GM21528 (cell line): ENCODE measurements around the gene DYRK1B.
"Not testable (repeated sequence)": the region's sequence is repeated elsewhere in the genome, so short reads cannot be mapped to it uniquely, and the experiment has no call there.

Experiments
- ATAC-seq: cut with Tn5 transposase; IDR thresholded peaks from one replicate; pipeline ENCODE4 v1.9.1; 2021; ENCODE audit warnings: mild to moderate bottlenecking, moderate library complexity; ENCODE audit not compliant: unreplicated experiment, low FRiP score

Gene DYRK1B

DNA sequence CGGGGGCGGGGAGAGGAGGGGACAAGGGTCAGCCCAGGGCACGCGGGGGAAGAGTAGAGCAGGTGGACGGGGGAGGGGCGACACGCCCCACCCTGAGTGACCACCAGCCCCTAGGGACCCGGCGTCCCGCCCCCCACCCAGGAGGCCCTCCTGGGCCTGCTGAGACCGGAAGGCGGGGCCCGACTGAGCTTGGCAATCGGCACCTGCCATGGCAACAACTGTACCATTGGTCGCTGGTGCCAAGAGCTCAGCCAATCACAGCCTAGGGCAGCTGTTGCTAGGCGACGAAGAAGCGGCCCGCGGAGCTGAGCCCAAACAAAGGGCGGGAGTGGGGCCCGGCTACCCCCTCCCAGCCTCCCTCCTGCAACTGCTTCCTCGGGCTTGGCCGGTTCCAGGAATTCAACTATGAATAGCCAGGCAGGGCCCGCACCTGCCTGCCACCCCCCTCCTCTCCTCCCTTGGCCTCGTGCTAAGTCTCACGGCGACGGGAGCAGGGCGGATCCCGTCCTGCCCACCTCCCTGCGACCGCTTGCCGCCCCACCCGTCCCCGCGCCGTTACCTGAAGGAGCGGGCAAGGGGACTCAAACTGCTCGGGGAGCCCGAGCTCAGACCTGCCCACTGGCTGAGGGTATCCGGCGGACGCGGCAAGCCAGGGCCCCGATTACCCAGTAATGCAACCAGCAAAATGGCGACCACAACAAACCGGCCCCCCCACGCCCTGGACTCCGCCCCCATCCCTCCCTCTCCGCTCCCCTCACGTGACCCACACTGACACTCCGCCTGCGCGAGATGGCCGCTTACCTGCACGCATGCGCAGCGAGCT is at the start of gene DYRK1B:
Gene DYRK1B, minus strand, starts transcription at position 699 of the 823 bp plus-strand sequence. CDS start 2,295 bp downstream, outside the sequence.
- peak; percentile 79 for ATAC-seq

DNA sequence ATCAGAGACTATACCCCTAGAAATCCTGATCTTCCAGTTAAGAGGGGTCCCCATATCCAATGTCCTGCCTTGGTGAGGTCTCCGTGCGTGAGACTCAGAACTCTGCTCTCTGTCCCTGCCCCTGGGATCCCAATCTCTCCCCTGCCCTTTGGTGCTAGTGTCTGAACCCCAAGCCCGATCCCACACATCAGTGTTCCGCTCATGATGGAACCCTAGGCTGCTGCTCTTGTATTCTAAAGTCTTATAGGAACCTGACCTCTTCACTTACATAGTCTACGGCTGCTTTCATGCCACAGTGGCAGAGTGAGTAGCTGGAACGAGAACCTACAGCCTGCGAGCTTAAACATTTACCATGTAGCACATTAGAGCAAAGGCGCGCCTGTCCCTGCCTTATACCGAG is 48.7 kb upstream of the DYRK1B start:
- not testable (repeated sequence) for ATAC-seq

DNA sequence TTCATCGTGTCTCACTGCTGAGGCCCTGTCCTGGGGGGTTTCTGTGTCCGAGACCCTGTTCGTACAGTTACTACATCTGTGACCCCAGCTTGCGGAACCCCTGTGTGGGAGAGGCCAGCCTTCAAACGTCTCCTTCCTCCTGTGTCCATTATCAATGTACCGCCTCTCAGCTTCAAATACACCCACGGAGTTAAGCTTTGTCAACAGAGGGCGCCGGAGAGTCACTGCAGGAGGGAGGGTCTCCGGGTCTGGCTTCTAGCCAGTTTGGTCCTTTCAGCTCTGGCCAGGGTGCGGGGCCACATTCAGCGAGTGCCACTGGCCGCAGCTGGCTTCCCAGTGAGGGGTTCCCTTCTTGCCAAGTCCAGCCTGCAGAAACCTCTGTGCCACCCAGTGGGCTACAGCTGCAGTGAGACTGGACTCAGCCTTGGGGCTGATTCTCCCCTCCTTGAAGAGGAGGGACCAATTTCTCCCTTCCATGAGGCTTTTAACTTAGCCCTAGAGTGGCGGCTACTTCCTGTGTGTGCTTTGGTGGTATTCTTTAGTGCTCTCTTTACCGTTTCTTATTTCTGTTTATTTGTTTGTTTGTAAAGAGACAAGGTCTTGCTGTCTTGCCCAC is 47.6 kb upstream of the DYRK1B start:
- peak; percentile 51 for ATAC-seq

DNA sequence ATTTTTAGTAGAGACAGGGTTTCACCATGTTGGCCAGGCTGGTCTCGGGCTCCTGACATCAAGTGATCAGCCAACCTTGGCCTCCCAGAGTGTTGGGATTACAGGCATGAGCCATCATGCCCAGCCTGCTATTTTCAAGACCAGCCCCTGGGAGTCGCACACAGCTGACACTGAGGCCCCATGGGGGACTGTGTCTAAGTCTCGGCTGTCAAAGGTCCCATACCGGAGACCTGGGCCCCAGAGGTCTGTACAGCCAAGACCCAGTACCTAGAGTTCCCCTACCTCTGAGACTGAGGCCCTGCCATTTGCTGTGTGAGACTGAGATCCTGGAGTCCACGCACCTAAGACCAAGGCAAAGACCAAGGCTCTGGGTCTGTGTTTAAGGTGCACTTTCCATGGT is 46.3 kb upstream of the DYRK1B start:
- ATAC-seq = not testable (repeated sequence)

DNA sequence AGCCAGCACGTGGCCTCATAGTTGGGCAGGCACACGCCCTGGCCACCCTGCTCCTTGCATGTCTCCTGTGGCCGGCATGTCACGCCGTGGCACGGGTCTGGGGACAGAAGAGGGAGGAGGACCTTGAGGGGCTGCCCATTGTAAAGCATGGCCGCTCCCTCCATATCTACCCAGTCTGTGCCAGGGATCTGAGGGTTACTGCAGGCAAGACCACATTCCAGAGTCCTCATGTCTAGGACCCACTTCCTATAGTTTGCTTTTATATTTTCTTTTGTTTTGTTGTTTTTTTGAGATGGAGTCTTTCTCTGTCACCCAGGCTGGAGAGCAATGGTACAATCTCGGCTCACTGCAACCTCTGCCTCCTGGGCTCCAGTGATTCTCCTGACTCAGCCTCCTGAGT is 45.8 kb upstream of the DYRK1B start:
- not testable (repeated sequence) for ATAC-seq

DNA sequence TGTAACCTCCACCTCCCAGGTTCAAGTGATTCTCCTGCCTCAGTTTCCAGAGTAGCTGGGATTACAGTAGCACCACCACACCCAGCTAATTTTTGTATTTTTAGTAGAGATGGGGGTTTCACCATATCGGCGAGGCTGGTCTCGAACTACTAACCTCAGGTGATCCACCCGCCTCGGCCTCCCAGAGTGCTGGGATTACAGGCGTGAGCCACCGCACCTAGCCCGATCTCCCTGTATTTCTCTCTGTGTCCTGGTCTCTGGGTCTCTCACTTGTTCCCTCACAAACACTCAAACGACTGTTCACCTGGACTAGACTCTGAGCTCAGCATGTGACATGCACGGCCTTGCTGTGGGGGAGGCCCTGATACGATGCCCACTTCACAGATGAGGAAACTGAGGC is 44.9 kb upstream of the DYRK1B start:
- not testable (repeated sequence) for ATAC-seq

DNA sequence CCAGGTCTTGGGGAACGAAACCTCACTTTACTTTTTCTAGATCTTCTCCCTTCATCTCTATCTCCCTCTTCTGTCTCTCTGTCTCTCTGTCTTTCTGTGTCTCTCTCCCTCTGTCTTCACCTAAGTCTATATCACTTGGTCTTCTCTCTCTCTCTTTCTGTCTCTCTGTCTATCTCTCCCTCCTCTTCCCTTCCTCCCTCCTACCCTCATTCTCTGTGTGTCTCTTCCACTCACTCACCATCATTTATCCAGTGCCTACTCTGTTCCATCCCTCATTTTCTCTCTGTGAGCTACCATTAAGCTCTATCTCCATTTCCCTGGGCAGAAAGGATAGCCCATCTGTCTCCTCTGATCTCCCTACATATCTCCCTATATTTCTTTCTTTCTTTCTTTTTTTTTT is 44.4 kb upstream of the DYRK1B start:
- ATAC-seq = no peak

DNA sequence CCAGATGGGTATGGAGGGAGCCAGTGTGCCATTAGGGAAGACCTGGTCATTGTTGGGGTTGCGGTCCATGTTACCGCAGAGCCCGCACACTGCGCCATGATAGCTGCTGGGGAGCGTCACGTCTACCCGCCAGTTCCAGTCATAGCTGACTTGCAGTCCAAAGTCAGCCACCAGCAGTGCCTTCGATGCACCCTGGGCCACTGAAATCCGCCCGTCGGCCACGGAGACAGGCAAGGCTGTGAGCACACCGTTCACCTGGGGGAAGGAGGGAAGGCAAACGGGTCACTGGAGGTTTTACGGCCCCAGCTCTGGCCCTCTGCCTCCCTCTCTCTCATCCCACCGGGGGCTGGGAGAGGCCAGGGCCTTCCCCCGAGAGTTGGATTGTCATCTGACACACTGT is 44.0 kb upstream of the DYRK1B start:
- ATAC-seq = not testable (repeated sequence)

DNA sequence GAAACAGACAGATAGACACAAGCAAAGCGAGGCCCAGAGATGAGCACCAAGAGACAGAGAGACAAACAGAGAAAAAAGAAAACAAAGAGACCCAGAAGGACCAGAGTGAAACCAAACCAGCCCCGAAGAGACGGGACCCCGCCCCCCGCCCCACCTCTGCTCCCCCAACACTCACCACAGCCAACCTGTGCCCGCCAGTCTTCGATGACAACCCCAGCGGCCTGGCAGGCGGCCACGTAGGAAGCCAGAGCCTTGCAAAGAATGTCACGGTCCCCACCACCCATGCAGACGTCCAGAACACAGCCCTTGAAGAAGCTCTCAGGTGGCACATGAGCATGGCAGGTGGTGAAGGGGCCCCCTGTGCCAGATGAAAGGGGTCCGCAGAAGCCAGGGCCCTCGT is 43.5 kb upstream of the DYRK1B start:
- ATAC-seq = not testable (repeated sequence)

DNA sequence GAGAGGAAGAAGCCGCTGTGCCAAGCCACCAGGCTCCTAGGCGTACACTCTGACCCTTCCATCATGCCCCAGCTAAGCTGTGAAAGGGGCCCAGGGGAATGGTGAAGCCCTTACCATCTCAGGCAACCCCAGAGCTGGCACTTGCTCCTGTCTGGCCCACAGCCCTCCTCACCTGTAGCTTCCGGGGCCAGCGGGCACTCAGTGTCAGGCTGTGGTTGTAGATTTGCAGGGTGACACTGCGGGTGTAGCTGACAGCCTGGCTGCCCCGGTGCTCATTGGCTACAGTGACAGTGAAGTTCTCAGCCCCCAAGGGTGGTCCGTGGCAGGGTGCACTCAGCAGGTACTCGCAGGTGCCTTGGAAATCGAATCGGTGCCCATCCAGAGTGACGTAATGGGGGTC is 42.5 kb upstream of the DYRK1B start:
- ATAC-seq = not testable (repeated sequence)

DNA sequence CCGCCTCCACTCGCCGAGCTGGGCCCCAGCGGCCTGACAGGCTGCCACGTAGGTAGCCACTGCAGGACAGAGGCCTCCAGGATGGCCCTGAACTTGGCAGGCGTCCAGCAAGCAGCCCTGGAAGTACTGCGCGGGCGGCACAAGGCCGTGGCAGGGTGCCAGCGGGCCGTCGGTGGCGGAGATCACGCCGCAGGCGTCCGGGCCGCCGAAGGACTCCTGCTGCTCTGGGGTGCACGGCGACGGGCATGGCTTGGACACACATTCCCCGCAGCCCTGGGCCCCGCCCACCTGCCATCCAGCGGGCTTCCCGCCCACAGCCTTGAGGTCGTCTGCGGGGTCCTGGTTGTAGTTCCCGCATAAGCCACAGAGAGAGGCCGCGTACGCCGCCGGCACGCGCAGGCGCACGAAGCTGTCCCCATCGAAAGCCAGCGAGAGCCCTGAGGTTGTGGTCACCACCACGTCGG is 41.5 kb upstream of the DYRK1B start:
- not testable (repeated sequence) for ATAC-seq

DNA sequence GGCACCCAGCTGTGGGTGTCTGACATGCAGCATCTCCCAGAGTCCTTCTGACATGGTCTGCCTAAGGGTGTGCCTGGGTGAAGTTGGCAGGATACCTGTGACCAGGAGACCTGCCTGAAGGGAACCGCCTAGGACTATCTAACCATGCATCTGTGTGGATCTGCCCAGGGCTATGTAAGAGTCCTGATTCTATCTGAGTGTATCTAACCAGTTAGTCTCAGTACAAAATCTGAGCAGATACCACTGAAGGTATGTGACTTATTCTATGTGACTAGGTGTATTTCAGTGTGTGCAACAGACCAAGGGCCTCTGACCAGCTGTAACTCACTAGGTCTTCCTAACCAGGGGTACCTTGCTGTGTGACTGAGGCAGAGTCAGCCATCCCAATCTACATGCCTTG is 40.4 kb upstream of the DYRK1B start:
- ATAC-seq = no peak

DNA sequence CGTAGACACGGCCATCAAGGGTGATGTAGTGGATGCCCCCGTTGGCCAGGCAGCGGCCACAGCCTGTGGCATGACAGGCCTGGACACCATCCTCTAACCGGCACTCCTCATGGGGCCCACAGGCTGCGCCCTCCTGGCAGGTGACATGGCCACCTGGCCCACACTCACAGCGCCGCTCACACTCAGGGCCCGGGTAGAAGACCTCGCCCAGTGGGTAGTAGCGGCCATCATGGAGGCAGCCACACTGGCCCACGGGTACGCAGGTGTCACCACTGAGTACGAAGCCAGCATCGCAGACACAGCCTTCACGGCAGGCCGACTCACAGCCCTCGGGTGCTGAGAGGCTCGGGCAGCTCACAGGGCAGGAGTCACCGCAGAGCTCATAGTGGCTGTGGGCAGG is 39.4 kb upstream of the DYRK1B start:
- ATAC-seq = no peak

DNA sequence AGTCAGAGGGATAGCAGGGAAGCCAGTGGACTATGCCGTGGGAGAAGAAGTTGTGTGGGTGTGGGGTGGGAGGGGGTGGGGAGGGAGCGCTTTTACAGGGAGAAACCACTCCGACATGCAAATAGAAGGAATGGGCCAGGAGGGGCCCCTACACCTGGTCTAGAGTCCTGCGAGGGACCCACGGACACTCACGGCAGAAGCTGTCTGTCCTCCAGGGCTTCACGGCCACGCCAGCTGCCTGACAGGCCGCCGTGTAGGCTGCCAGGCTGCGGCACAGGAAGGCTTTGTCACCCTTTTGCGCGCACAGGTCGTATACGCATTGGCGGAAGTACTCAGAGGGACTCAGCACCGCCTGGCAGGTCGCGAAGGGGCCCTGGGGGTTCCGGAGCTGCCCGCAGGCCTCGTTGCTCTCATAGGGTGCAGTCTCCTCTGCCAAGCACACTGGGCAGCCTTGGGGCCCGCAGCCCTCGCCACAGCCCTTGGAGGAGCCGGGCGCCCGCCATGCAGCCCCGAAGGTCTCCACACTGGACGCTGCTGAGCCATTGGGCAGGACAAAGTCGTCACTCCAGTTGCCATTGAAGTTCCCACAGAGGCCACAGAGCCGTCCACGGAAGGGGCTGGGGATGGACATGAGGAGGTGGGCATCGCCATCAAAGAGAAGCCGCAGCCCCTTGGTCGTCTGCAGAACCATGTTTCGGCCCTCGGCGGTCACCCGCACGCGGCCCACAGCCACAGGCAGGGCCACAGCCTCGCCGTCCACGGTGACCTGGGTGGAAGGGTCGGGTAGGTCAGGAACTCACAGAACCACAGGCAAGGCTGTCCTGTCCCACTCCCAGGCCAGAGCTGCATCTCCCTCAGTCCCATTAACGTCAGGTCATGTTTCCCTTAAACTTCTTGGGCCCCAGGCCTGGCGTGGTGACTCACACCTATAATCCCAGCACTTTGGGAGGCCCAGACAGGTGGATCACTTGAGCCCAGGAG is 38.2 kb upstream of the DYRK1B start:
- ATAC-seq = no peak

DNA sequence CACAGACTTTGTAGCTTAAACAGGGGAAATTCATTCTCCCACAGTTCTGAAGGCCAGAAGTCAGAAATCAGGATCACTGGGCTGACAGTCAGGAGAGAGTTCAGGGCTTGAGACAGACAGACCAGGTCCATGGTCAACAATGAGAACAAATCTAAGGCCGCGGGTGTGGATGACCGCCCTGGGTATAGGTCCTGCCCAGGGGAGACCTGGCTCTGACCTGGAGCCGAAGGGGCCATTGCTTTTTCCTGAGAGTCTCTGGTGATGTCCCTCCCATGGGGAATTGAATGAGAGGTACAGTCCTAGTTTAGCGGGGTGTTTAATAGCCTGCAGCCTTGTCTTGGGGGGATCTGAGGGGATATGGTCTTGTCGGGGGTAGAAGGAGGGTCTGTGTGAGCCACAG is 37.4 kb upstream of the DYRK1B start:
- ATAC-seq = no peak

DNA sequence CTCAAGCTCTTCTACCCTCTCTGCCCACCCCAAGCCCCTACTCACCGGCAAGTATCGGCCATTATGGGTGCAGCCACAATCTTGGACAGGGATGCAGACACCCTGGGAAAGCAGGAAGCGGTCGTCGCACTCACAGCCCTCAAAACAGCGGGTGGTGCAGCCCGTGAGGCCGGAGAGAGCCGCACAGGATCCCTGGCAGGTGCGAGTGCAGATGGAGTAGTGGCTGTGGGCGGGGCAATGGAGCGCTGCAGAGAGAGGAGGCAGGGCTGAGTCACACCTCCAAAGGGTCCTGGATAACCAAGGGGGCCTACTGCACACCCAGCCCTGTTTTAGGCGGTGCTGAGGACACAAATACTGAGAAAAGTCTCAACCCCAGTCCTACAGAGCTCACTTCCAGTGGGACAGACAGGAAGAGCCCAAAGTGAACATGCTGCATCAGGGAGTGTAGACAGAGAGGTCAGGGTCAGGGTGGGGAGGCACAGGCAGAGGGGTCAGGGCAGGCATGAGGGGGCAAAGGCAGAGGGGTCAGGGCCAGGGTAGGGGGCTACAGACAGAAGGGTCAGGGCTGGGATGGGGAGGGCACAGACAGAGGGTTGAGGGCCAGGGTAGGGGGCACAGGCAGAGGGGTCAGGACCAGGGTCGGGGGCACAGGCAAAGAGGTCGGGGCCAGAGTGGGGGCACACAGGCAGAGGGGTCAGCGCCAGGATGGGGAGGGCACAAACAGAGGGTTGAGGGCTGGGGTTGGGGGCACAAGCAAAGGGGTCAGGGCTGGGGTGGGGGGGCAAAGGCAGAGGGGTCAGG is 36.4 kb upstream of the DYRK1B start:
- ATAC-seq = no peak

DNA sequence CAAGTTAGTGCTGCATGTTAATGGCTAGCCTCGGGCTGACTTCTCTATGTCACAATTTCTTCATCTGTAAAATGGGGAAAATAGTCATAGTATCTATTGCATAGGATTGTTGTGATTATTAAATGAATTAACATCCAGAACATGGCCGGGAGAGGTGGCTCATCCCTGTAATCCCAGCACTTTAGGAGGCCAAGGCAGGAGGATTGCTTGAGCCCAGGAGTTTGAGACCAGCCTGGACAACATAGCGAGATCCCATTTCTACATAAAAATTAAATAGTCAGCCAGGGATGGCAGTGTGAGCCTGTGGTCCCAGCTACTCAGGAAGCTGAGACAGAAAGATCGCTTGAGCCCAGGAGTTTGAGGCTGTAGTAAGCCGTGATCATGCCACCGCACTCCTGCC is 34.0 kb upstream of the DYRK1B start:
- no peak for ATAC-seq

DNA sequence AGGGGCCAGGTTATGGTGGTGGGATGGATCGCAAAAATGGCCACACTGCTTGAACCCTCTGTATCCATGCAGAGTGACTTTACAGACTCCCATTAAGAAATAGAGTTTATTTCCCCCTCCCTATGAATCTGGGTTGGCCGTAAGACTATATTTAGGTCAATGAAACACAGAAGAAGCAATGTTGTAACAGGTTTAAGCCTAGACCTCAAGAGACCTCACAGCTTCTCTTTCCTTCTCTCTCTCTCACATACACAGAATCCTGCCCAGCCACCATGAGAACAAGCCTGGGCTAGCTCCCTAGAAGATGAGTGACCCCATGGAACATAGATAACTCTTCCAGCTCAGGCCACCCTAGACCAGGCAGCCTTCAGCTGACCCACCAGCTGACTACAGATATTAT is 33.2 kb upstream of the DYRK1B start:
- no peak for ATAC-seq

DNA sequence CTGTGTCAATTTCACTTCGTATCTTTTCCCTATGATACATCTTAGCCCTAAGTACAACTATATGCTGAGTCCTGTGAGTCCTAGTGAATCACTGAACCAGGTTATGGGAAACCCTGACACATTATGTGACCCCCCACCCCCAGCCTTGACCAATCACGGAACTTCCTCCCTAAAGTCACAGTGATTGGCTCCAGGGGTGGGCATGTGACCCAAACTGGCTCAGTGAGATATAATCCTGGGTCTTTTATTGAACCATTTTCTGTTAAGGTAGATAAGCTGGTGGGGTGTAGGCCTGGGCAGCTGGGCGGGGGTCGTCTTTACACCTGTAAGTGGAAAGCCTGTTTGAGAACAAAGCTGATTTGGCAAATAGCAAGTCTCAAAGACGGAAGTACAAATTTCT is 32.0 kb upstream of the DYRK1B start:
- ATAC-seq = no peak

DNA sequence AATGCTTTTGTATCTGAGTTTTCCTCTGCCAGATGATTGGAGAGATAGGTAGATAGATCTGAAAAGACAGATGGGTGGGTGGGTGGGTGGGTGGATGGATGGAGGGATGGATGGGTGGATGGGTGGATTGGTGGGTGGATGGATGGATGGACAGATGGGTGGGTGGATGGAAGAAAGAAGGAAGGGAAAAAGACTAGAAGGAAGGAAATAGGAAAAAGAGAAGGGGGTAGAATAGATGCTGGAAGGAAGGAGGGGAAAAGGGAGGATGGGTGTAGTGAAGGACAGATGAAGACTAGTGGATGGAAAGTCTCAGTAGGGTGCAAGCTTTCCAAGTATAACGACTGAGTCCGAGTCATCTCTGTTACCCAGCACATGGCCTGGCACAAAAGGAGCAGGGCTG is 31.2 kb upstream of the DYRK1B start:
- ATAC-seq = no peak
